Stimulated activated CD8-positive, alpha-beta memory T cell treated with anti-CD3 and anti-CD28 coated beads, Interleukin-15, amount 100 ng/mL, for 48 hours (primary cell): ENCODE results near the gene NANOS3.

Experiments
- DNase-seq, 2 donors: peaks; one replicate each; pipeline ENCODE4 v3.0.0-alpha.2; 2020; ENCODE audit warnings: low read depth in 2 of 2

Gene NANOS3

GRCh38 chr19:13864667-13865570, 12.0 kb upstream of the NANOS3 start:
- no peak for DNase-seq

DNA sequence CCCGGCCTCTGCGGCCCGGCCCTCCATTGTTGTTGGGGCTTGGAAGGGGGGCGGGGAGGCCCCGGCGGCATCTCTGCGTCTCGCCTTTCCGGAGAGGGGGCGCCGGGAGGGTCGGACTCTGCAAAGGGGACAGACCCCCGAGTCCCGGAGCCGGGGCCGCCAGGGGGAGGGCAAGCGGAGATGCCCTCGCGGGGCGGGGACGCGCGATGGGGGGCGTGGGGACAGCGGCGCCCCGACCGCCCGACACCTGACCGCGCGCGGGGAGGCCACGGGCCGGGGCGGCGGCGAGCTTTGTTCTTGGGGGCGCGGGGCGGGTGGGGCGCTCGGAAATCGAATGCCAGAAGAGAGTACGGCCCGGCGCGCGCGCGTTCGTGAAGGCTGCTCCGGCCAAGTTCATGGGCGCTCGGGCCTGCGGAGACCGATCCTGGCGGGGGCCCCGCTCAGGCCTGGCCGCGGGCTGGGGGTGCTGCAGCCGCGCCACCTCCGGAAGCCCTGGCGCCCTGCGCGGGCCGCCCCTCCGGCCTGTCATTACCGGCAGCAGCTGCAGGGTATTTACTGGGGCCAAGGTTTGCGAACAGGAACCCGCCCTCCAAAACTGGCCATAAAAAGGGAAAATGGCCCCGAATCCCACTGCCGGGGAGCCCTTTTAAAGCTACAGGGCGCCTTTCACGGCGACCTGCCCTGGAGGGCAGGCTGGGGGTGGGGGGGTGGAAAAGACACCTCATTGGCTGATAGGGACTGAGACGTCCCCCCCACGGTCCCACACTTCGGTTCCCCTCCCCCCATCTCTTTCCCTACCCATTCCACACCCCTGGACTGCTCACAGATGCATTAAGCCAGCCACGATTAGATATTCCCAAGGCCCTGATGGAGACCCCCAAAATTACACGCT, 11.1 kb upstream of the NANOS3 start:
- DNase-seq: no peak

DNA sequence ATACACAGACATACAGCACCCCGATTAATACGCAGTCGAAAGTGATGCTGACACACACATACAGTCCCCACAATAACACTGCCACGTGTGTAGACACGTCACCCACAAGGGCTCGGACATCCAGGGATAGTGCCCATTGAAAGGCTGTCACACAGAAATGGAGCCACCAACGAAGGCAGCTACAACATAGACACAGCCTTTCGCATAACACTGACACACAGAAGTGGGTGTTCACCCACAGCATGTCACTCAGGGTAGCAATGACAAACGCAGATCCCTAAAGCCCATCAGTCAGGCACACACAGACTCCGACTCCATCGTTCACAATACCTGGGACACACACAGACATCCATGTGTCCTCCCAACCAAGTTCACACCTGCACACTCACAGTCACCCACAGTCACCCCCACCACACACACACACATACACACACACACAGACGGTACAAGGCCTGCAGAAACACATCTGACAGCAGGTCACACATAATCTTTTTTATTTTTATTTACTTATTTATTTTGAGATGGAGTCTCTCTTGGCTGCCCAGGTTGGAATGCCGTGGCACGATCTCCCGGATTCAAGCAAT, 10.4 kb upstream of the NANOS3 start:
- DNase-seq: no peak

DNA sequence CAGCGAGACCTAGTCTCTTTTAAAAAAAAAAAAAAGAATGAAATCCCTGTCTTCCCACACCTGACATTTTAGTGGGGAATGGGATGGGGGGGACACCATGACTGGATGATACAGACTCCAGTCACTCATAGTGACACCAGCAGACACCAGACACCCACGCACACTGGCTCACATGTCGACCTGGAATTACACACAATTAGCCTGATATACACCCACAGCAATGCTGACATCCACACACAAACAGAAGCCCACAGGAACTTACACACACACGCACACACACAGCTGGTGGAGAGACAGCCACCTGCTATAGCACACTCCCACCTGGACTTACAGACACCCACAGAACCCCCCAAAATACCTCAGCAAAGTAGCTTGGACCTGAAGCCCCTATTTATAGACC, 8.3 kb upstream of the NANOS3 start:
- DNase-seq: no peak

GRCh38 chr19:13869281-13869680, 7.7 kb upstream of the NANOS3 start:
- no peak for DNase-seq

GRCh38 chr19:13870873-13871272, 6.1 kb upstream of the NANOS3 start:
- no peak for DNase-seq

GRCh38 chr19:13872339-13872694, 4.6 kb upstream of the NANOS3 start:
- no peak for DNase-seq

DNA sequence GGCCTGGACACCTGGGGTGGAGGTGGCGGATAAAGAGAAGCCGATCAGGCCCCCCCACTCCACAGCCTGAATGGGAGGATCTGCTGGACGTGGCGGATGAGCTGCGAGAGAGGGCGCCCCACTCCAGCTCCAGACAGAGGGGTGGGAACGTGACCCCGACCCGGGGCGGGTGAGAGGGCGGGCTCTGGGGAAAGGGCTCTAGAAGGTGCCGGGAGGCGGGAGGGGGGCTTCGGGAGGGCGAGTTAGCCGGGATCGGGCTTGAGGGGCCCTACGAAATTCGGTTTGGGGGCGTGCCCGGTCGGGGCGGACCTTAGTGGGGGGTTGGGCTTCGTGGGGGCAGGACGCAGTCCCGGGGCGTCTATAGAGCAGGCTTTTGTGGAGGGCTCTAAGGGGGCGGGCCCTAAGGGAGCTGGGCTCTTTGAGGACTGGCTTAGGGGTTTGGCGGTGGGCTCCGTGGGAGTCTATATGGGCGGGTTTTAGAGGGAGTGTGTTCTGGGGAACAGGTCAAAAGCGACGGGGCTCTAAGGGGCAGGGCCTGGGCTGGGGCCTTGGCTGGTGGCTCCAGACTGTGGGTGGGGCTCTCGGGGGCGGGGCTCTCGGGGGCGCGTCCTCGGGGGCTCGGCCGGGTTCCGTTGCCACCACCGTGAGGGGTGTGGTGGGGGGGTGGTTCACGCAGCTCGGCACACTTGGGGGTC, 4.1 kb upstream of the NANOS3 start:
- no peak for DNase-seq

GRCh38 chr19:13873834-13874515, 3.0 kb upstream of the NANOS3 start:
- no peak for DNase-seq

- DNase-seq: no peak
These were observed 1.1 kb upstream of the NANOS3 start for GRCh38 chr19:13875824-13876223.

DNA sequence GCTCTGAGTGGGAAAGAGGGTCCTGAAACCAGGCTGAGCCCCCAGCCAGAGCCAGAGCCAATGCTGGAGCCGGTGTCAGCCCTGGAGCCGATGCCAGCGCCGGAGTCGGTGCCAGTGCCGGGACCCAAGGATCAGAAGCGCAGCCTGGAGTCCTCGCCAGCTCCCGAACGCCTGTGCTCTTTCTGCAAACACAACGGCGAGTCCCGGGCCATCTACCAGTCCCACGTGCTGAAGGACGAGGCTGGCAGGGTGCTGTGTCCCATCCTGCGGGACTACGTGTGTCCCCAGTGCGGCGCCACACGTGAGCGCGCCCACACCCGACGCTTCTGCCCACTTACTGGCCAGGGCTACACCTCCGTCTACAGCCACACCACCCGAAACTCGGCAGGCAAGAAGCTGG, 369 bp downstream of the NANOS3 start:
- DNase-seq: no peak

DNA sequence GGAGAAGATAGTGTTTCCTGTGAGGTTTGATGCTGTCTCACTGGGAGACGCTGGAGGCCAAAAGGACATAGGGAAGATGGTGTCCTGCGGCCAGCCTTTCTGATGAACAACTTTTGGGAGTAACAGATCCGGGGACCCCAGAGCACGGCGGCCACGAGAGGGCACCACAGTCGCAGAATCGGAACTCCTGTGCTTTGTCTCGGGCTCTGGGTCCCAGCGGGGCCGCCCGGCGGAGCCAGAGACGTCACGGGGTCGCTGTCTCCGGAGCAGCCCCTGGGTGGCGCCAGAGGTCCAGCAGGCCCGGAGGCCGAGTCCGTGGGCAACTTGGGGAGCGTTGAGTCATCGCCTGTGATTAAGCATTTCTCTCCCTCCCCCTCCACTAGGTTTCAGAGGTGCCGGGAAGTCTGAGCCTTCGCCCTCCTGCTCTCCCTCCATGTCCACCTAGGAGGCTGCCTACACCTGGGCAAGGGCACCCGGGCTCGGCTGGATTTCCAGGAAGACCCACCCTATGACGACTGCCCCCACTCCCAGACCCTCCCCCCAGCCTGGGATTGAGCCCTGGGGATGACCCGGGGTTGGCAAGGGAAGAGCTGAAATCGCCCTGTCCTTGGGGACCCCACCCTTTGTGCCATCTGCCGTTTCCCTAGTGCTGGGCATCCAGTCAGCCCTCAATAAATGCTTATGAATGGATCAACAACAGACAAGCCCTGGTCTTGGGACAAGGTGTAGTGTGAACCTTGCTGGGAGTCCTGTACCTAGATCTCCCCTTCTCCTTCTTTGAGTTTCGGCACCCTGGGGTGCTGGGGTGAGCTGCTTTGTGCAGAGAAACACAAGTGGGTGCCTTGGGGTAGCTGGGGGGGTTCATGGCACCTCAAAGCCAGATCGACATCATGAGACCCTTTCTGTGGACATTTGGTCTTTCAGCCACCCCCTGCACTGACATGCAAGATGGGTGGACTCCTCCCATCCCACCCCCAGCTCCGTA, 3.4 kb downstream of the NANOS3 start:
- peak; percentile 97 for DNase-seq

DNA sequence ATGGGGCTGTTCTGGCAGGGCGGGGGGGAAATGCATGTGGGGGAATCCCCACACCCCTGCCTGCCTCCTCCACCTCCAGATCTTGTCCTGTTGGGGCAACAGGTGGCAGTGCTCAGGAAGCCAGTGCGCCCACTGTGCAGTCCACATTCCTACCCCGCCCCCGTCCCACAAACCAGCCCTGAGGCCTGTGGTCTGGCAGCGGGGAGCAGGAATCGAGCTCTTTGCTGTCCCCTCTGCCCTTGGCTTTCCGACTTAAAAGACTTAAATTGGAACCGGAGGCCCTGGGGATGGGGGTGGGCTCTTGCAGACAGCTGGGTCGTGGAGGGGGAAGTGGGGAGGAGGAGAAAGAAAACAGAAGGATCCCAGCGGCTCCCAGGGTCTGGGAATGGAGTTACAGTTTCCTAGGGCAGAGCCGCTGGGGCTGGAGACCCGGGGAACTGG, 4.3 kb downstream of the NANOS3 start:
- DNase-seq: no peak

DNA sequence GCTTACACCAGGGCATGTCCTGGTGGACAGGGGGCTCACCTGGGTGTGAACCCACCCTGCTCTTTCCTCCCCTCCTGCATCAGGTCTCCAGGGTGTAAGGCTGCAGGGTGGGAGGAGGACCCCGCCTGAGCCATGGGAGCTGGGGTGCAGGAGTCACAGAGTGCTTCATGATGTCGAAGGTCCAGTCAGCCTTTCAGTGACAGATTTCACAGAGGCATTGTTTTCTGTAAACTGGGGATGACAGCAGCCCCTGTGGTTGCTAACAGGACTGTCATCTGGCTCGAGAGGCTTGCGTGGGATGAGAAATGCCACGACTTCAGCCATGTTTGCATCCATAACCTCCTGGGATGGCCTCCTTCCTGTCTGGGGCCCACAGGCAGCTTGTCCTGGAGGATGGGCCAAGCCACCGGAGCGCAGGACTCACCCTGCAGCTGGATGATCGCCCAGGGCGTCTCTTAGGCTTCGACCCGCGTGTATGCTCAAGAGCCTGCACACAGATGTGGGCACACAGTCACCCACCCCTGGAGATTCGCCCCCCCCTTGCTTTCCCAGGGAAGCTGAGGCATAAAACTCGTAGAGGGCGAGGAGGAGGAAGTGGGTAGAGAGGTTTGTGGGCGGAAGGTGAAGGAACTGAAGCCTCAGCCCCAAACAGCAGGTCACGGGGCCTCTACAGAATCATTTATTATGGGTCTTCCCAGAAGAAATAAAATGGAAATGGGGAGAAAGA, 4.9 kb downstream of the NANOS3 start:
- DNase-seq: no peak

GRCh38 chr19:13882419-13882795, 5.5 kb downstream of the NANOS3 start:
- DNase-seq: no peak

DNA sequence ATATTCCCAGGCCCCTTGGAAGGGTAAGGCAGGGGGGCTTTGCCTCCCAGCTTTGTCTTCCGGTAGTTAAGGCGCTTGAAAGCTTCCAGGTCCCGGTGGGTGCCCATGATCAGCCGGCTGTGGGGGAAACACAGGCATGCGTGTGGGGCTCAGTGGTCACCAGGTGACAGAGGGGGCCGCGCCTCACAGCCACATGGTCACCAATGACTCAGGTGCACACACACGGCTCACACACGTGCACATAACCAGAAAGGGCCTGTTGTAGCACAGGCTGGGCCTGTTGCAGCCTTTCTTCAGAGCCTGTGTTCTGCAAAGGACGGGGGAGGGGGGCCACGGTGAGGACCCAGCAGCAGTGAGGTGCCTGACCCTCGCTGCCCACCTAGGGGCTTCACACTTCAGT, 5.9 kb downstream of the NANOS3 start:
- no peak for DNase-seq

DNA sequence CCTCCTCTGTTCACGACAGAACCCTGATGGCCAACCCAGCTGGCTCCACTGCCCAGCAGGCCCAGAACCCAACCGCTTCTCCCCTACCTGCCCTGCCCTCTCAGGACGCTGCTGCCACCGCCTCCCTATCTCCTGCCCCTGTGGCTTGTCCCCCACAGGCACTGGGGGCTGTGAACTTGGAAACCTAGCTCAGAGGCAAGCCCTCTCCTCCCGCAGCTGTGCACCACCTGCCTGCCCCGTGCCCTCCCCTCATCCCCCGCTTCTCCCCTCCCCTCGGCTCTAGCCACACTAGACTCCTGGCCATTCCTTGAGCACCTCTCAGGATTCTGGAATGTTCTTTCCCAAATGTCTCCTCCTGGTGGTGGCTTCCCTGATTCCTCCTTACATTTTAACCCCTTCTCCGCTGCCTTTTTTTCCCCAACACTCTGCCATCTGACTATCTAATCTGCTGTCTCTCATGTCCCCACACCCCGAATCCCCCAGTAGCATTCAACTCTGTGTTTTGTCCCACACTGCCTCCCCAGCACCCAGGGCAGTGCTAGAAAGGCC, 6.7 kb downstream of the NANOS3 start:
- no peak for DNase-seq

DNA sequence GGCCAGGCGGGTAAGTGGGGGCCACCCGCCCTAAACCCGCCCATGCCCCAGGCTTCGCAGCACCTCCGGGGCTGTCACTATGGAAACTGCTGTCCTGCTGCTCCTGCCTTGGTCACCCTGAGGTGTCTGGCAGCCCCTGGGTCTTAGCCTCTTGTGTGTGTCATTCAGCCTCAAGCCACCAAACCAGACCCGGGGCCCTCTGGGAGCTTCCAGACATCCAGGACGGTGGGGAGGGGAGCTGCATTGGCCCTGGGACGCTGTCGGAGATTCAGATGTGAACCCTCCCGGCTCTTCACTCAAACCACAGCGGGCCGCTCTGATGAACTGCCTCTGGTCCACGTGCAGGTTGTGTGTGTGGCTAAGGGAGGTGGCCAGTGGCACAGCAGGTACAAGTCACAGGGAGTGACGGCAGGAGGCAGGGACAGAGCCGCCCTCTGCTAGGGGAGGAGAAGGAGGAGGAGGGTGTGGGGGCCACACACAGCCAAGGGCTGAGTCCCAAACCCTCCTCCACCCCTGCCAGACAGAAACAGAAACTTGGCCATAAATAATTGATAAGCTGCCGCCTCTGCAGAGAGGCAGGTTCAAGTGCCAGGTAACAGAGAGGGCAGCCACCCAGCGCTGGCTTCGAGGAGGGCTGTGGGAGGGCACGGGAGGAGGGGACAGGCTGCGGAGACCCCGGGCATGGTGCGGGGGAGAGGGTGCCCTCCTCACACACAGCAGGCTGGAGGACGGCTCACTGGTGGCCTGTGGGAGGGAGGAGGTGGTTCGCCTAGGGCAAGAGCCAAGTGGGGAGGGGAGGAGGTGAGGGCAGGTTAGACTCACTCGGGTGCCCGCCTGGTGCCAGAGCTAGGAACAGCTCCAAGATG, 8.0 kb downstream of the NANOS3 start:
- no peak for DNase-seq
